Activated naive CD8-positive, alpha-beta T cell treated with anti-CD3 and anti-CD28 coated beads, Interleukin-2, amount 10 ng/mL, durations not matched to agents 7 days and 5 days (primary cell): ENCODE data around the gene ADAM12. TPM values are rescaled to one million over a fixed set of nuclear protein-coding genes. Genes with fewer than 3 reads are reported as not detected.
"Not testable (repeated sequence)": the region's sequence is repeated elsewhere in the genome, so short reads cannot be mapped to it uniquely, and the experiment has no call there.

Experiments used
- ATAC-seq: fragments of 150-1000 bp; cut with Tn5 transposase; one replicate; pipeline ENCODE4 v1.10.0; 2021; ENCODE audit warnings: low read depth, moderate library complexity
- POLR2A ChIA-PET: fragments of 350-600 bp; sonication (Branson Sonifier 250); formaldehyde crosslinking; loops from one replicate; lab custom pipeline; 2021; ENCODE audit warnings: antibody characterized with exemption; lab: Charles Lee
- DNase-seq: peaks from one replicate; pipeline ENCODE4 v3.0.0; 2021
- H3K27ac Mint-ChIP-seq: one replicate; pipeline ENCODE4 v1.8.0; 2022; ENCODE audit warnings: mild to moderate bottlenecking, mixed read lengths
- H3K27me3 Mint-ChIP-seq: one replicate; pipeline ENCODE4 v1.8.0; 2022; ENCODE audit warnings: mild to moderate bottlenecking, moderate library complexity, mixed read lengths
- H3K36me3 Mint-ChIP-seq: one replicate; pipeline ENCODE4 v1.8.0; 2021; ENCODE audit warnings: mild to moderate bottlenecking, mixed read lengths
- H3K4me1 Mint-ChIP-seq: one replicate; pipeline ENCODE4 v1.8.0; 2021; ENCODE audit warnings: mixed read lengths
- H3K4me3 Mint-ChIP-seq: one replicate; pipeline ENCODE4 v1.8.0; 2022; ENCODE audit warnings: mild to moderate bottlenecking, moderate library complexity, mixed read lengths
- H3K9me3 Mint-ChIP-seq: one replicate; pipeline ENCODE4 v1.8.0; 2021; ENCODE audit warnings: mixed read lengths
- total RNA-seq, 2 experiments: library from RNA; stranded (reverse); gene quantifications; one replicate each; pipeline ENCODE4 v1.2.3, GENCODE V29; 2021

ADAM12 gene
- total RNA-seq, 2 experiments from 2014 or later: 0.17 to 0.39 TPM

DNA sequence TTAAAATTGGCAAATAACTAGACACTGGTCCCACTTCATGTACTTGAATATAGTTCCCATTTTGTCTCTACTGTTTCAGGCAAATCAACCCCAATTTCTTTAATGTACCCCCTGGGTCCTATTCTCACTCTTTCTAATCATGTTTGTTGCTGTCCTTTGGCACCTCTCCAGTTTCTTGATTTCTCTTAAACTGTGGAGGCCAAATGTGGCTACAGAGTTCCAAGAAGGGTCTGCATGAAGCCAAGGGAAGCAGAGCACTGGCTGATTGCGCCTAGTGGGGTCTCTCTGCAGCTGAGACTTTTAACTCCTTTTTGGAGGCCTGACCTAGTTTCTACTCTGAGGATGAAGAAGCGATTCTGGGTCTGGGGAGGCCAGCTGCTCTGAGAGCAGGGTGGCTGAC lies 6.7 kb upstream of the ADAM12 start:
- ATAC-seq: no peak
- no peaks in the 10 kb centered on the region for H3K36me3 Mint-ChIP-seq
- no peak for DNase-seq
- H3K9me3 Mint-ChIP-seq: peaks cover 1% of the 10 kb centered on the region
- H3K27ac Mint-ChIP-seq: no peak overlapping the region
- no peak overlapping the region for H3K4me3 Mint-ChIP-seq
- POLR2A ChIA-PET: no interaction called here
- H3K27me3 Mint-ChIP-seq: peaks cover 4% of the 10 kb centered on the region
- H3K4me1 Mint-ChIP-seq: no peaks in the 10 kb centered on the region

DNA sequence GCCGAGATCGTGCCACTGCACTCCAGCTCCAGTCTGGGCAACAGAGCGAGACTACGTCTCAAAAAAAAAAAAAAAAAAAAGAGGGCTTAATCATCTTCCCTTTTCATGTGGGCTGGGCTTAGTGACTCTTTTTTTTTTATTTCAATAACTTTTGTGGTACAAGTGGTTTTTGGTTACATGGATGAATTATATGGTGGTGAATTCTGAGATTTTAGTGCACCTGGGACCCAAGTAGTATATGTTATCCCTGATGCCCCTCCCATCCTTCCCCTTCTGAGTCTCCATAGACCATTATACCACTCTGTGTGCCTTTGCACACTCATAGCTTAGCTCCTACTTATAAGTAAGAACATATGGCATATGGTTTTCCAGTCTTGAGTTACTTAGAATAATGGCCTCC lies 4.8 kb upstream of the ADAM12 start:
- Mint-ChIP-seq H3K27ac (no peak overlapping the region), H3K27me3 (peaks cover 13% of the 10 kb centered on the region), H3K4me1 (no peaks in the 10 kb centered on the region), H3K4me3 (no peak overlapping the region), H3K36me3 (no peaks in the 10 kb centered on the region), H3K9me3 (peaks cover 1% of the 10 kb centered on the region)
- no peak for ATAC-seq
- no peak for DNase-seq
- POLR2A ChIA-PET: no interaction called here

GRCh38 chr10:126392469-126392868 lies 4.2 kb upstream of the ADAM12 start:
- H3K4me1 Mint-ChIP-seq: no peaks in the 10 kb centered on the region
- no peaks in the 10 kb centered on the region for H3K36me3 Mint-ChIP-seq
- no peak overlapping the region for H3K4me3 Mint-ChIP-seq
- peaks cover 1% of the 10 kb centered on the region for H3K9me3 Mint-ChIP-seq
- H3K27ac Mint-ChIP-seq: no peak overlapping the region
- no peak for ATAC-seq
- POLR2A ChIA-PET: no interaction called here
- peaks cover 15% of the 10 kb centered on the region for H3K27me3 Mint-ChIP-seq
- no peak for DNase-seq

DNA sequence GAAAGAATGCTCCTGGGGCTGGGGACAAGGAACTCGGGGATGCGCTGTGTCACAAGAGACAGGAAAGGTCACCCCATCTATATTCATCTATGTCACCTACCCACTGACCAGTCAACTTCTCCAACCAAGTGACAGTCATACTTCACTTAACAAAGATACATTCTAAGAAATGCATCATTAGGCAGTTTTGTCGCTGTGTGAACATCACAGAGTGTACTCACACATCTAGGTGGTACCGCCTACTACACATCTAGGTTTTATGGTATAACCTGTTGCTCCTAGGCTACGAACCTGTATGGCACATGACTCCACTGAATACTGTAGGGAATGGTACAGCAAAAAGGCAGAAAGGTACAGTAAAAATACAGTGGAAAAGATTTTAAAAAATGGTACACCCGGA lies 3.8 kb upstream of the ADAM12 start:
- Mint-ChIP-seq H3K27ac (no peak overlapping the region), H3K4me3 (no peak overlapping the region)

GRCh38 chr10:126391192-126391885 lies 3.1 kb upstream of the ADAM12 start:
- Mint-ChIP-seq H3K4me1 (peaks cover 5% of the 10 kb centered on the region), H3K9me3 (peaks cover 1% of the 10 kb centered on the region), H3K4me3 (no peak overlapping the region), H3K27me3 (peaks cover 26% of the 10 kb centered on the region), H3K36me3 (peaks cover 5% of the 10 kb centered on the region), H3K27ac (no peak overlapping the region)
- POLR2A ChIA-PET: no interaction called here
- DNase-seq (no peak), ATAC-seq (no peak)

More for the DNA sequence above, 3.8 kb upstream of the ADAM12 start:
- no peak for DNase-seq
- Mint-ChIP-seq H3K36me3 (peaks cover 2% of the 10 kb centered on the region), H3K27me3 (peaks cover 19% of the 10 kb centered on the region), H3K9me3 (peaks cover 1% of the 10 kb centered on the region), H3K4me1 (peaks cover 2% of the 10 kb centered on the region)
- no peak for ATAC-seq
- POLR2A ChIA-PET: no interaction called here

DNA sequence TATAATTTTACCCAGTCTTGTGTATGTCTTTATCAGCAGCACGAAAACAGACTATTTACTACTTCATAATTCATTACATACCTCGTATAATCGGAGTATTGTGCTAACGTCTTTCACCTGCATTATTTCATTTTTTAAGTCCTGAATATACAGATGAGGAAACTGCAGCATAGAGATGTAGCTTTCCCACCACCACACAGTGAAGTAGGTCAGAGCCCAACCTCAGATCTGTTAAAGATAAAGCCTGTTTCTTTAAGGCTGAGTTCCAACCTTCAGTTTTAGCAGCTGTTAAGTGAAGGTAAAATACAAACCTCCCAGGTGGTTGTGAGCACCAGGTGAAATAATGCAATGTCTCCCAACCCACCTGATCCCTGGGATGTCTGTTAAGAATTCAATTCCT lies 2.0 kb upstream of the ADAM12 start:
- peaks cover 5% of the 10 kb centered on the region for H3K36me3 Mint-ChIP-seq
- ATAC-seq (no peak), DNase-seq (no peak)
- POLR2A ChIA-PET: no interaction called here
- peaks cover 5% of the 10 kb centered on the region for H3K4me1 Mint-ChIP-seq
- no peak overlapping the region for H3K27ac Mint-ChIP-seq
- H3K4me3 Mint-ChIP-seq: no peak overlapping the region
- H3K27me3 Mint-ChIP-seq: peaks cover 32% of the 10 kb centered on the region
- H3K9me3 Mint-ChIP-seq: no peaks in the 10 kb centered on the region

- no peak for ATAC-seq
- POLR2A ChIA-PET: no interaction called here
- peaks cover 5% of the 10 kb centered on the region for H3K4me1 Mint-ChIP-seq
- peak overlapping the region; percentile 61 for H3K4me3 Mint-ChIP-seq
- peak; percentile 44 for DNase-seq
- peak overlapping the region; percentile 7 for H3K27ac Mint-ChIP-seq
- H3K9me3 Mint-ChIP-seq: no peaks in the 10 kb centered on the region
- peaks cover 32% of the 10 kb centered on the region for H3K27me3 Mint-ChIP-seq
- peaks cover 5% of the 10 kb centered on the region for H3K36me3 Mint-ChIP-seq
Measured at GRCh38 chr10:126387041-126387921, 996 bp downstream of the ADAM12 start.

DNA sequence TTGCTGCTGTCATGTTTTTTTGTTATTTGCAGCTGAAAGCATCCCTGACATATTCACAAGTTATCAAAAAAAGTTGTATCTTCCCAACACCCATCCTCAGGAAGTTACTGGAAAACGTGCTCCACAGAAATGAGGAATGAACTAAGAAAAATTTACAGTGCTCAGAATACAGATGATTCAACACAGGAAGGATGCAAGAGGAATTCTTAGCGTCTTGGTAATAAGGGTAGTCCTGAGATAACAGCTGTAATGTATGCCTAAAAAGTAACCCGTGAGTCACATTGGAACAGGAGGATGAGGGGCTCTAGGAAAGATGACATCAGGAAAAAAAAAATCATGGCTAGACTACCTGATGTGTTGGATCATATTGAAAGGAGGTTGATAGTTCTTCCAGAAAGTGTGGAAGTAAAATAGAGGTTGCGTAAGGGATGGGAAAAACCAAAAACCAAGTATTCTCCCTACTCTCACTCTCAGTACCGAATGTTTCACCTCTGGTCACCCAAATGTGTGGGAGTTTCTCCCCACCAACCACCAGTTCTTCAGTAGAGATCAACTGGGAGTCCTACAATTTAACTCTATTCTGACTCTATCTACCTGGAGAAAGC lies 3.9 kb downstream of the ADAM12 start:
- H3K4me1 Mint-ChIP-seq: peaks cover 5% of the 10 kb centered on the region
- peaks cover 5% of the 10 kb centered on the region for H3K36me3 Mint-ChIP-seq
- DNase-seq (no peak), ATAC-seq (no peak)
- no peak overlapping the region for H3K27ac Mint-ChIP-seq
- peaks cover 1% of the 10 kb centered on the region for H3K9me3 Mint-ChIP-seq
- POLR2A ChIA-PET: no interaction called here
- H3K4me3 Mint-ChIP-seq: no peak overlapping the region
- H3K27me3 Mint-ChIP-seq: peaks cover 22% of the 10 kb centered on the region

DNA sequence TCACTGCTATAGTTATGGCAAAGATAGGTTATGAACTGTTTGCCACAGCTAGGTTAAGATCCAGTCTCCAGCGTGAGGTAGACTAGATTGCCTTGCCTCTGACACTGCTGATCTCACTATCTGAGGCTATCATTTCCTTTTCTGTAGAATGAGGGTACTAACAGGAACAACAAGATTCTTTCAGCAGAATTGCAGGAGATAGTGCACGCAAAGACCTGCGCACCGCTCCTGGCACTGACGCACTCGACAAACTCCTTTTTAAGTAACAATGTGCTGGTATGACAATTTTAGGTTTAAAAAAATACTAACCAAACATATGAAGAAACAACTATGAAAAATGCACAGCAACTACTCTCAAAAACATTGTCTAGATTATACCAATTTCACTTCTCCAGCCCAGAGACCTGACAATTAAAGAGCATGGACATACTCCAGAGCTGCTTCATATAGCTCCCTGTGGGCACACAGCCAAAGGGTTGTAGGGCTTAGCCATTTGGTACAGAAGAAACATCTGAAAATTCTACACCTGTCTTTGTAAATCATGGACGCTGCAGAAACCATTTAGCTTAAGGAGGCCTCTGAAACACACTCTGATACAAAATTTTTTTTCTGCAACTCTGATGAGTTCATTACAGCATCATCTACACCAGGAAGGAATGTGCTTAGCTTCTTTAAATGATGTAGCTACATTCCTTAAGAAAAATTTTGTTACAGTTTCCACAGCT lies 7.8 kb downstream of the ADAM12 start:
- Mint-ChIP-seq H3K36me3 (no peaks in the 10 kb centered on the region), H3K4me3 (no peak overlapping the region), H3K9me3 (peaks cover 1% of the 10 kb centered on the region), H3K27me3 (no peaks in the 10 kb centered on the region), H3K27ac (no peak overlapping the region), H3K4me1 (no peaks in the 10 kb centered on the region)
- no peak for DNase-seq
- POLR2A ChIA-PET: no interaction called here
- ATAC-seq: no peak

- H3K36me3 Mint-ChIP-seq, H3K27ac Mint-ChIP-seq, H3K4me1 Mint-ChIP-seq, H3K27me3 Mint-ChIP-seq, POLR2A ChIA-PET, H3K4me3 Mint-ChIP-seq, H3K9me3 Mint-ChIP-seq, DNase-seq, ATAC-seq: not testable (repeated sequence)
Measured at GRCh38 chr10:126379166-126379565, 9.1 kb downstream of the ADAM12 start.

- H3K9me3 Mint-ChIP-seq: peaks cover 3% of the 10 kb centered on the region
- DNase-seq (no peak), ATAC-seq (no peak)
- H3K36me3 Mint-ChIP-seq: no peaks in the 10 kb centered on the region
- no peak overlapping the region for H3K27ac Mint-ChIP-seq
- H3K4me1 Mint-ChIP-seq: no peaks in the 10 kb centered on the region
- POLR2A ChIA-PET: no interaction called here
- no peaks in the 10 kb centered on the region for H3K27me3 Mint-ChIP-seq
- H3K4me3 Mint-ChIP-seq: no peak overlapping the region
Measured at GRCh38 chr10:126376956-126377355, 11.3 kb downstream of the ADAM12 start.

DNA sequence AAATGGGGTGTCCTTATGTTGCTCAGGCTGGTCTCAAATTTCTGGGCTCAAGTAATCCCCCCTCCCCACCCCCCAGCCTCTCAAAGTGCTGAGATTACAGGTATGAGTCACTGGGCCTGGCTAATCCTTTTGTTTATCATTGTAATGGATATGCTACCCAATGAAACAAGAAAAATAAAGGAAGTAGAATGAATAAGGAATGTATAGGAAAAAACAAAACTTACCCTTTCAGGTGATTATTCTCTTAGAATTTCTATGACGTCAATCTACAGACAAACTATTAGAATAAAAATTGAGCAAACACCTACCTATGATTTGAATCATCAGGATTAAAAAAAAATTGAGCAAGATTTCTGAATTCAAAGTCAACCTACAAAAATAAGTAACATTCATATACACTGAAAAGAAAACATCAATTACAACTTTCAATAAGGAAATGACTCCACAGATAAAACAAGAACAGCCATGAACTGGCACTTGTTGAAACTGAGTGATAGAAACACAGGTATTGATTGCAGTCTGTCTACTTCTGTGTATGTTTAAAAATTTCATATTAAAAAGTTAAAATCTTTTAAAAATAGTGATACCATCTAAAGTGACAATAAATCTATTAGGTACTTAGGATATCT lies 12.2 kb downstream of the ADAM12 start:
- no peak overlapping the region for H3K4me3 Mint-ChIP-seq
- POLR2A ChIA-PET: no interaction called here
- no peak overlapping the region for H3K27ac Mint-ChIP-seq

DNA sequence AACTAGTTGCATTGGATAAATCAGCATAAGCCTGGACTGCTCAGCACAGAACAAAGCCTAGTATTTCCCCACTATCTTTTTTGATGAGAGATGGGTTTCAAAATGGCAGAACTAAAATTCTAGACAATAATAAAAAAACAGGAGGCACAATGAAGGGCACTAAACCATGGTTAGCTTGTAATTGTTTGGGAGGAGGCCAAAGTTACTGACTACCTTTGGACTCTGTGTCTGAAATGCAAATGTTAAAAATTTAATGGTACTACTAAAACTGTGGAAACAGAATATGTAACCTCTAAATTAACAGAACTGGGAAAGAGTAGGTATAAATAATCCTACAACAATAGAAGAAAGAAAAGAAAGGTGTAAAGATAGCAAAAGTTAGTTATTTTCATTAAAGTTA lies 13.0 kb downstream of the ADAM12 start:
- ATAC-seq (no peak), DNase-seq (no peak)
- Mint-ChIP-seq H3K27ac (no peak overlapping the region), H3K4me3 (no peak overlapping the region), H3K36me3 (no peaks in the 10 kb centered on the region), H3K9me3 (peaks cover 3% of the 10 kb centered on the region), H3K4me1 (no peaks in the 10 kb centered on the region), H3K27me3 (no peaks in the 10 kb centered on the region)
- POLR2A ChIA-PET: no interaction called here

More for the DNA sequence above, 12.2 kb downstream of the ADAM12 start:
- H3K9me3 Mint-ChIP-seq: peaks cover 3% of the 10 kb centered on the region
- no peaks in the 10 kb centered on the region for H3K4me1 Mint-ChIP-seq
- H3K27me3 Mint-ChIP-seq: no peaks in the 10 kb centered on the region
- H3K36me3 Mint-ChIP-seq: no peaks in the 10 kb centered on the region
- ATAC-seq (no peak), DNase-seq (no peak)
